Liver (tissue), 9 donors: ENCODE data around the gene EIF4G3. TPM values are rescaled to one million over a fixed set of nuclear protein-coding genes. Genes with fewer than 3 reads are reported as not detected.

ENCODE experiments used
- DNase-seq: peaks from one replicate; pipeline ENCODE4 v3.0.0-alpha.2; 2017; ENCODE audit warnings: low spot score
- H3K27ac ChIP-seq, 2 donors: one replicate each; pipeline ENCODE4 v1.7.0; 2013; ENCODE audit warnings: inconsistent platforms in 2 of 2, low read length in 2 of 2, control low read depth in 1 of 2, low read depth in 1 of 2, mild to moderate bottlenecking in 1 of 2
- H3K27me3 ChIP-seq, 4 donors: one replicate each; pipeline versions ENCODE4 v1.6.1 to v1.7.0; 2013; ENCODE audit warnings: low read length in 3 of 4, inconsistent platforms in 1 of 4, mild to moderate bottlenecking in 1 of 4, moderate library complexity in 1 of 4; ENCODE audit not compliant: control insufficient read depth in 4 of 4, insufficient read depth in 4 of 4
- H3K36me3 ChIP-seq, 4 donors: one replicate each; pipeline versions ENCODE4 v1.6.1 to v1.7.0; 2013; ENCODE audit warnings: low read length in 3 of 4, mild to moderate bottlenecking in 3 of 4, low read depth in 1 of 4, moderate library complexity in 1 of 4; ENCODE audit not compliant: control insufficient read depth in 4 of 4, insufficient read depth in 3 of 4
- H3K4me1 ChIP-seq, 4 donors: one replicate each; pipeline versions ENCODE4 v1.6.1 to v1.7.0; 2013; ENCODE audit warnings: low read length in 3 of 4, mild to moderate bottlenecking in 3 of 4, moderate library complexity in 1 of 4; ENCODE audit not compliant: control insufficient read depth in 4 of 4, insufficient read depth in 4 of 4
- H3K4me3 ChIP-seq, 3 donors: one replicate each; pipeline versions ENCODE4 v1.6.1 to v1.7.0; 2013; ENCODE audit warnings: low read length in 3 of 3, control low read depth in 1 of 3, low read depth in 1 of 3, mild to moderate bottlenecking in 1 of 3
- H3K9ac ChIP-seq, 2 donors: one replicate each; pipeline ENCODE4 v1.7.0; 2013; ENCODE audit warnings: low read length in 2 of 2, mild to moderate bottlenecking in 2 of 2, moderate library complexity in 2 of 2, control low read depth in 1 of 2, low read depth in 1 of 2
- H3K9me3 ChIP-seq, 4 donors: one replicate each; pipeline versions ENCODE4 v1.6.1 to v1.7.0; 2013; ENCODE audit warnings: low read length in 3 of 4; ENCODE audit not compliant: control insufficient read depth in 4 of 4
- EGR1 ChIP-seq, 2 donors: IDR thresholded peaks; 2 replicates each; pipeline ENCODE4 v1.6.1; 2016 to 2018; ENCODE audit warnings: antibody characterized with exemption in 2 of 2, low read depth in 2 of 2
- FOXA1 ChIP-seq: IDR thresholded peaks from 2 replicates; pipeline ENCODE4 v1.6.1; 2016; ENCODE audit warnings: antibody characterized with exemption
- FOXA2 ChIP-seq: IDR thresholded peaks from 2 replicates; pipeline ENCODE4 v1.6.1; 2016; ENCODE audit warnings: antibody characterized with exemption
- GABPA ChIP-seq, 2 donors: IDR thresholded peaks in 1 of 2; conservative IDR thresholded peaks in 1 of 2; 2 replicates each; pipeline ENCODE4 v1.6.1; 2016; ENCODE audit warnings: antibody characterized with exemption in 2 of 2, mild to moderate bottlenecking in 1 of 2, moderate library complexity in 1 of 2
- HNF4A ChIP-seq, 2 donors: conservative IDR thresholded peaks; 2 replicates each; pipeline ENCODE4 v1.6.1; 2016; ENCODE audit warnings: antibody characterized with exemption in 2 of 2, mild to moderate bottlenecking in 2 of 2
- HNF4G ChIP-seq: IDR thresholded peaks from 2 replicates; pipeline ENCODE4 v1.6.1; 2016; ENCODE audit warnings: antibody characterized with exemption
- JUND ChIP-seq, 2 donors: IDR thresholded peaks; 2 replicates each; pipeline ENCODE4 v1.6.1; 2016; ENCODE audit warnings: antibody characterized with exemption in 2 of 2
- NR2F2 ChIP-seq: IDR thresholded peaks from 2 replicates; pipeline ENCODE4 v1.6.1; 2016; ENCODE audit warnings: antibody characterized with exemption
- RAD21 ChIP-seq, 2 donors: IDR thresholded peaks; 2 replicates each; pipeline ENCODE4 v1.6.1; 2016; ENCODE audit warnings: antibody characterized with exemption in 2 of 2, mild to moderate bottlenecking in 2 of 2
- RXRA ChIP-seq, 2 donors: IDR thresholded peaks; 2 replicates each; pipeline ENCODE4 v1.6.1; 2017 to 2018; ENCODE audit warnings: antibody characterized with exemption in 2 of 2, mild to moderate bottlenecking in 1 of 2
- SP1 ChIP-seq: IDR thresholded peaks from 2 replicates; pipeline ENCODE4 v1.6.1; 2018; ENCODE audit warnings: antibody characterized with exemption, mild to moderate bottlenecking
- TAF1 ChIP-seq: conservative IDR thresholded peaks from 2 replicates; pipeline ENCODE4 v1.6.1; 2016; ENCODE audit warnings: antibody characterized with exemption, mild to moderate bottlenecking
- YY1 ChIP-seq: IDR thresholded peaks from 2 replicates; pipeline ENCODE4 v1.6.1; 2016; ENCODE audit warnings: antibody characterized with exemption, mild to moderate bottlenecking
- WGBS: extraction: QIAGEN DNeasy Blood & Tissue Kit; methylation state at CpG from one replicate; pipeline ENCODE4 v1.1.7; 2013; 5-methylcytosine and 5-hydroxymethylcytosine counted together
- polyA plus RNA-seq, 2 donors: library from polyadenylated mRNA; stranded (reverse) in 1 of 2; unstranded in 1 of 2; fragments of 200-250 nt in 1 of 2; fragments of >200 nt in 1 of 2; fragmentation: Nextera tagmentation in 1 of 2; extraction: Ambion mirVana in 1 of 2; gene quantifications; one replicate each; pipeline versions ENCODE4 v1.2.1 to v1.2.3, GENCODE V29; 2013 to 2015
- total RNA-seq, 2 donors: library from RNA; depleted of rRNA; stranded (reverse); fragments of >200 nt; gene quantifications; one replicate each; pipeline ENCODE4 v1.2.3, GENCODE V29; 2014
- TF ChIP-seq, protein P1 (sequence below): fragments of 150-350 bp; IDR thresholded peaks from 2 replicates; pipeline ENCODE4 v1.5.1; 2017; ENCODE audit warnings: improper control_type of control experiment, low read depth, low read length; ENCODE audit not compliant: missing input control
- TF ChIP-seq, protein P2 (sequence below): IDR thresholded peaks from 2 replicates; pipeline ENCODE4 v1.6.1; 2016; ENCODE audit warnings: antibody characterized with exemption
- TF ChIP-seq, protein P3 (sequence below): IDR thresholded peaks from 2 replicates; pipeline ENCODE4 v1.6.1; 2016; ENCODE audit warnings: antibody characterized with exemption, mild to moderate bottlenecking
- TF ChIP-seq, protein P4 (sequence below): IDR thresholded peaks from 2 replicates; pipeline ENCODE4 v1.6.1; 2016; ENCODE audit warnings: antibody characterized with exemption
- TF ChIP-seq, protein P5 (sequence below): IDR thresholded peaks from 2 replicates; pipeline ENCODE4 v1.6.1; 2016; ENCODE audit warnings: antibody characterized with exemption
- donor health status: healthy.
- donor health status: healthy.
- donor health status: healthy.
- donor health status: healthy.
- donor health status: healthy.

Gene EIF4G3
- total and polyA plus RNA-seq, 4 donors: 7.6 to 22.8 (median 11.7) TPM

DNA sequence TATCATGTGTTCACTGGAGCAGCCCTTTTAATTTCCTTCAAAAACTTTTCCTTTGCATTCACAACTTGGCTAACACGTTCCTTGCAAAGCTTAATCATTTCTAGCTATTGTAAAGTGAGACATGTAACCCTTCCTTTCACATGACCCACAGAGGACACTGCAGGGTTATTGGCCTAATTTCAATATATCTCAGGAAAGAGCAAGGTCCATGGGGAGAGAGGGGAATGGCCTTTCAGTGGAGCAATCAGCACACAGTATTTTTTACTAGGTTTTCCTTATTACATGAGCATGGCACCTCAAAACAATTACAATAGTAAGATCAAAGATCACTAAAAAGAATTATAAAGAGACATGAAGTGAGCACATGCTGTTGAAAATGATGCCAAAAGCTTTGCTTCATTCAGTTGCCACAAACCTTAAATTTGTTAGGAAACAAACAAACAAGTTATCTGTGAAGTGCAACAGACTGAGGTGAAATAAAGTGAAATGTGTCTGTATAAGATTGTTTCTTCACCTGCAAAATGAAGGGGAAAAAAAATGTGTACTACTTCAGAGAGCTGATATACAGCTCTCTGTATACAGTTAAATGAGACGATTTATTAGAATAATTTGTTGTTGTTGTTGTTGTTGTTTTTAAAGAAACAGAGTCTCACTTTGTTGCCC lies 61.5 kb downstream of the EIF4G3 start:
- Histone ChIP-seq H3K9ac (peak overlapping the region in 1 of 2 donors; percentile 74), H3K36me3 (no peaks in the 10 kb centered on the region), H3K9me3 (no peaks in the 10 kb centered on the region), H3K27ac (peak overlapping the region; percentile 80 to 83), H3K4me3 (no peak overlapping the region), H3K27me3 (no peaks in the 10 kb centered on the region), H3K4me1 (peaks cover 9 to 31% (median 16%) of the 10 kb centered on the region in 4 donors)
- no peak for DNase-seq
- TF ChIP-seq RXRA (IDR thresholded peaks at IDR 0.05): peak; percentile 99
- TF ChIP-seq GABPA (IDR thresholded peaks at IDR 0.05 in 1 of 2, conservative IDR thresholded peaks at IDR 0.05 in 1 of 2): peak in 1 of 2 donors; percentile 63
- TF ChIP-seq EGR1 (IDR thresholded peaks at IDR 0.05; ENCODE audit: low read depth in 2 of 2): peak in 1 of 2 donors; percentile 74
- TF ChIP-seq JUND (IDR thresholded peaks at IDR 0.05): peak; percentile 75 to 83
- peak; percentile 99 for TF ChIP-seq HNF4G
- peak; percentile 86 for TF ChIP-seq YY1
- TF ChIP-seq RAD21 (IDR thresholded peaks at IDR 0.05): peak; percentile 64 to 66
- TF ChIP-seq HNF4A (conservative IDR thresholded peaks at IDR 0.05): peak; percentile 99
- TF ChIP-seq FOXA1: peak; percentile 65
- no peak for TF ChIP-seq TAF1
- TF ChIP-seq, protein P1, sequence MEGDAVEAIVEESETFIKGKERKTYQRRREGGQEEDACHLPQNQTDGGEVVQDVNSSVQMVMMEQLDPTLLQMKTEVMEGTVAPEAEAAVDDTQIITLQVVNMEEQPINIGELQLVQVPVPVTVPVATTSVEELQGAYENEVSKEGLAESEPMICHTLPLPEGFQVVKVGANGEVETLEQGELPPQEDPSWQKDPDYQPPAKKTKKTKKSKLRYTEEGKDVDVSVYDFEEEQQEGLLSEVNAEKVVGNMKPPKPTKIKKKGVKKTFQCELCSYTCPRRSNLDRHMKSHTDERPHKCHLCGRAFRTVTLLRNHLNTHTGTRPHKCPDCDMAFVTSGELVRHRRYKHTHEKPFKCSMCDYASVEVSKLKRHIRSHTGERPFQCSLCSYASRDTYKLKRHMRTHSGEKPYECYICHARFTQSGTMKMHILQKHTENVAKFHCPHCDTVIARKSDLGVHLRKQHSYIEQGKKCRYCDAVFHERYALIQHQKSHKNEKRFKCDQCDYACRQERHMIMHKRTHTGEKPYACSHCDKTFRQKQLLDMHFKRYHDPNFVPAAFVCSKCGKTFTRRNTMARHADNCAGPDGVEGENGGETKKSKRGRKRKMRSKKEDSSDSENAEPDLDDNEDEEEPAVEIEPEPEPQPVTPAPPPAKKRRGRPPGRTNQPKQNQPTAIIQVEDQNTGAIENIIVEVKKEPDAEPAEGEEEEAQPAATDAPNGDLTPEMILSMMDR: no peak
- TF ChIP-seq, protein P2, sequence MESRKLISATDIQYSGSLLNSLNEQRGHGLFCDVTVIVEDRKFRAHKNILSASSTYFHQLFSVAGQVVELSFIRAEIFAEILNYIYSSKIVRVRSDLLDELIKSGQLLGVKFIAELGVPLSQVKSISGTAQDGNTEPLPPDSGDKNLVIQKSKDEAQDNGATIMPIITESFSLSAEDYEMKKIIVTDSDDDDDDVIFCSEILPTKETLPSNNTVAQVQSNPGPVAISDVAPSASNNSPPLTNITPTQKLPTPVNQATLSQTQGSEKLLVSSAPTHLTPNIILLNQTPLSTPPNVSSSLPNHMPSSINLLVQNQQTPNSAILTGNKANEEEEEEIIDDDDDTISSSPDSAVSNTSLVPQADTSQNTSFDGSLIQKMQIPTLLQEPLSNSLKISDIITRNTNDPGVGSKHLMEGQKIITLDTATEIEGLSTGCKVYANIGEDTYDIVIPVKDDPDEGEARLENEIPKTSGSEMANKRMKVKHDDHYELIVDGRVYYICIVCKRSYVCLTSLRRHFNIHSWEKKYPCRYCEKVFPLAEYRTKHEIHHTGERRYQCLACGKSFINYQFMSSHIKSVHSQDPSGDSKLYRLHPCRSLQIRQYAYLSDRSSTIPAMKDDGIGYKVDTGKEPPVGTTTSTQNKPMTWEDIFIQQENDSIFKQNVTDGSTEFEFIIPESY: peak; percentile 84
- TF ChIP-seq, protein P3, sequence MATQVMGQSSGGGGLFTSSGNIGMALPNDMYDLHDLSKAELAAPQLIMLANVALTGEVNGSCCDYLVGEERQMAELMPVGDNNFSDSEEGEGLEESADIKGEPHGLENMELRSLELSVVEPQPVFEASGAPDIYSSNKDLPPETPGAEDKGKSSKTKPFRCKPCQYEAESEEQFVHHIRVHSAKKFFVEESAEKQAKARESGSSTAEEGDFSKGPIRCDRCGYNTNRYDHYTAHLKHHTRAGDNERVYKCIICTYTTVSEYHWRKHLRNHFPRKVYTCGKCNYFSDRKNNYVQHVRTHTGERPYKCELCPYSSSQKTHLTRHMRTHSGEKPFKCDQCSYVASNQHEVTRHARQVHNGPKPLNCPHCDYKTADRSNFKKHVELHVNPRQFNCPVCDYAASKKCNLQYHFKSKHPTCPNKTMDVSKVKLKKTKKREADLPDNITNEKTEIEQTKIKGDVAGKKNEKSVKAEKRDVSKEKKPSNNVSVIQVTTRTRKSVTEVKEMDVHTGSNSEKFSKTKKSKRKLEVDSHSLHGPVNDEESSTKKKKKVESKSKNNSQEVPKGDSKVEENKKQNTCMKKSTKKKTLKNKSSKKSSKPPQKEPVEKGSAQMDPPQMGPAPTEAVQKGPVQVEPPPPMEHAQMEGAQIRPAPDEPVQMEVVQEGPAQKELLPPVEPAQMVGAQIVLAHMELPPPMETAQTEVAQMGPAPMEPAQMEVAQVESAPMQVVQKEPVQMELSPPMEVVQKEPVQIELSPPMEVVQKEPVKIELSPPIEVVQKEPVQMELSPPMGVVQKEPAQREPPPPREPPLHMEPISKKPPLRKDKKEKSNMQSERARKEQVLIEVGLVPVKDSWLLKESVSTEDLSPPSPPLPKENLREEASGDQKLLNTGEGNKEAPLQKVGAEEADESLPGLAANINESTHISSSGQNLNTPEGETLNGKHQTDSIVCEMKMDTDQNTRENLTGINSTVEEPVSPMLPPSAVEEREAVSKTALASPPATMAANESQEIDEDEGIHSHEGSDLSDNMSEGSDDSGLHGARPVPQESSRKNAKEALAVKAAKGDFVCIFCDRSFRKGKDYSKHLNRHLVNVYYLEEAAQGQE: peak; percentile 90
- TF ChIP-seq, protein P4, sequence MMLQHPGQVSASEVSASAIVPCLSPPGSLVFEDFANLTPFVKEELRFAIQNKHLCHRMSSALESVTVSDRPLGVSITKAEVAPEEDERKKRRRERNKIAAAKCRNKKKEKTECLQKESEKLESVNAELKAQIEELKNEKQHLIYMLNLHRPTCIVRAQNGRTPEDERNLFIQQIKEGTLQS: peak; percentile 53
- TF ChIP-seq NR2F2: peak; percentile 94
- TF ChIP-seq, protein P5, sequence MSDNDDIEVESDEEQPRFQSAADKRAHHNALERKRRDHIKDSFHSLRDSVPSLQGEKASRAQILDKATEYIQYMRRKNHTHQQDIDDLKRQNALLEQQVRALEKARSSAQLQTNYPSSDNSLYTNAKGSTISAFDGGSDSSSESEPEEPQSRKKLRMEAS: peak; percentile 93
- peak; percentile 99 for TF ChIP-seq SP1
- peak; percentile 79 for TF ChIP-seq FOXA2
- 20% methylated on average over 2 of the region's 2 CpGs for WGBS
